Body of pancreas (tissue), 4 donors: ENCODE measurements around the gene FBXO2. TPM values are rescaled to one million over a fixed set of nuclear protein-coding genes. Genes with fewer than 3 reads are reported as not detected.

ENCODE experiments used
- ATAC-seq: fragments of 150-250 bp; one replicate; pipeline ENCODE4 v1.9.1; 2016
- DNase-seq, 4 donors: peaks; one replicate each; pipeline ENCODE4 v3.0.0-alpha.2; 2019
- H3K27ac ChIP-seq, 4 donors: fragments of 200-600 bp; sonication (generic); 1 replicate in 3 of 4; 2 replicates in 1 of 4; pipeline versions ENCODE4 v1.5.1 to v1.6.1; 2016 to 2019; ENCODE audit warnings: mild to moderate bottlenecking in 1 of 4, mixed read lengths in 1 of 4, moderate library complexity in 1 of 4
- H3K27me3 ChIP-seq, 2 donors: fragments of 200-600 bp; sonication (generic); one replicate each; pipeline ENCODE4 v1.6.0; 2016; ENCODE audit warnings: mild to moderate bottlenecking in 1 of 2
- H3K36me3 ChIP-seq, 2 donors: fragments of 200-600 bp; sonication (generic); replicated peaks in 1 of 2; 2 replicates each; pipeline ENCODE4 v1.5.1; 2016; ENCODE audit warnings: low read depth in 2 of 2; ENCODE audit not compliant: insufficient read depth in 1 of 2
- H3K4me1 ChIP-seq: fragments of 200-600 bp; sonication (generic); one replicate; pipeline ENCODE4 v1.6.0; 2016
- H3K4me3 ChIP-seq, 2 donors: fragments of 200-600 bp; sonication (generic); 1 replicate in 1 of 2; 2 replicates in 1 of 2; pipeline ENCODE4 v1.5.1; 2016 to 2019
- H3K9me3 ChIP-seq, 3 donors: fragments of 200-600 bp; sonication (generic); 1 replicate in 2 of 3; 2 replicates in 1 of 3; pipeline ENCODE4 v1.5.1; 2016
- CTCF ChIP-seq, 7 experiments: fragments of 450-650 bp in 4 of 7; fragments of 200-600 bp in 3 of 7; sonication (generic) in 3 of 7; IDR thresholded peaks; one replicate each; pipeline ENCODE4 v1.5.1; 2016 to 2019; ENCODE audit warnings: antibody characterized with exemption in 7 of 7
- POLR2A ChIP-seq, 3 donors: fragments of 450-650 bp; IDR thresholded peaks; one replicate each; pipeline ENCODE4 v1.6.1; 2016; ENCODE audit warnings: antibody characterized with exemption in 3 of 3, mild to moderate bottlenecking in 2 of 3
- WGBS, 2 donors: methylation state at CpG; one replicate each; pipeline ENCODE4 v1.1.5; 2017; 5-methylcytosine and 5-hydroxymethylcytosine counted together
- intact Hi-C: fragments of 100-400 bp; cut with DNase I; formaldehyde crosslinking; loops from one replicate; pipeline ENCODE4 v1.15.1; 2023
- total RNA-seq, 2 donors: library from RNA; depleted of rRNA; stranded (reverse); fragments of >200 nt; gene quantifications; one replicate each; pipeline ENCODE4 v1.1.0, GENCODE V29; 2016

FBXO2 gene
- total RNA-seq, 2 donors from 2014 or later: 57.4 to 87.4 TPM

DNA sequence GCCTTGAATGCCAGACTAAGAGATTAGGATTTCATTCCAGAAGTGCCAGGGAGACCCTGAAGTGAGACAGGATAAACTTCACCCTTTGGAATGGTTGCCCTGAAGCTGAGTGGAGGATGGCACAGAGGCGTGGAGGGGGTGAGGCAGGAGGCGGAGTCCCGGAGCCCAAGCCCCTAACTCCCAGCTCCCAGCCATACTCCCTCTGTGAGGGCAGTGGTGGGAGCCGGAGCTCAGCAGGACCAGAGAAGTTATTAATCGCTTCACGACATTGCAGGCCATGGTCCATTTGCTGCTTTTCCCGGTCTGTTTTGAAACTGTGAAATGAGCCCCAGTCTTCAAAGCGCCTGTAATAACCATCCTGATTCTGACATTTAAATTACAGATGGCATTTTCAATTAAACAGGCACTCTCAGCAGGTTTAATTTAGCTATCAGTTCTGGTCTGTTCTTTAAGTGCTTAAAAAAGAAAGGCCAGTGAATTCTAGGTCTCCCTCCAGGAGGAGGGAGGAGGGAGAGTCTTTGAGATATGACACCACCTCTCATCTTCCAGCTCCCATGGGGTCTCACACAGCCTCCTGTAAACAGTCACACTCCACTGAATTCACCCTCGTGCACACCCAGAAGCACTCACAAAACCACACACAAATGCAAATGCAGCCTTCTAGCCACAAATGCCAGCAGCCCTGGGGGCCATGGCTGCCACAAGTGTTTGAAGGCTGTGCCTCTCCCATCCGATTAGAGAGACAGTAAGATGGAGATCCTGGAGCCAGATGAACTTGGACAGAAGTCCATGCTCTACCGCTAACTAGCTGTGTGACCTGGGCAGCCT lies 19.6 kb downstream of the FBXO2 start:
- intact Hi-C loops: loop anchor here (10.0 kb wide), 1 partner anchor 600 kb away; no protein-coding TSS in a partner anchor
- H3K27ac ChIP-seq: no peak overlapping the region
- no peaks in the 10 kb centered on the region for H3K36me3 ChIP-seq
- DNase-seq: no peak
- H3K9me3 ChIP-seq: no peaks in the 10 kb centered on the region
- H3K4me3 ChIP-seq: no peak overlapping the region
- WGBS, 2 donors: 53 to 65% methylated on average over 8 to 11 of the region's 11 CpGs
- H3K27me3 ChIP-seq: no peaks in the 10 kb centered on the region
- no peak for ATAC-seq
- no peaks in the 10 kb centered on the region for H3K4me1 ChIP-seq
- TF ChIP-seq POLR2A (IDR thresholded peaks at IDR 0.05) (no peak), CTCF (IDR thresholded peaks at IDR 0.05) (no peak)

DNA sequence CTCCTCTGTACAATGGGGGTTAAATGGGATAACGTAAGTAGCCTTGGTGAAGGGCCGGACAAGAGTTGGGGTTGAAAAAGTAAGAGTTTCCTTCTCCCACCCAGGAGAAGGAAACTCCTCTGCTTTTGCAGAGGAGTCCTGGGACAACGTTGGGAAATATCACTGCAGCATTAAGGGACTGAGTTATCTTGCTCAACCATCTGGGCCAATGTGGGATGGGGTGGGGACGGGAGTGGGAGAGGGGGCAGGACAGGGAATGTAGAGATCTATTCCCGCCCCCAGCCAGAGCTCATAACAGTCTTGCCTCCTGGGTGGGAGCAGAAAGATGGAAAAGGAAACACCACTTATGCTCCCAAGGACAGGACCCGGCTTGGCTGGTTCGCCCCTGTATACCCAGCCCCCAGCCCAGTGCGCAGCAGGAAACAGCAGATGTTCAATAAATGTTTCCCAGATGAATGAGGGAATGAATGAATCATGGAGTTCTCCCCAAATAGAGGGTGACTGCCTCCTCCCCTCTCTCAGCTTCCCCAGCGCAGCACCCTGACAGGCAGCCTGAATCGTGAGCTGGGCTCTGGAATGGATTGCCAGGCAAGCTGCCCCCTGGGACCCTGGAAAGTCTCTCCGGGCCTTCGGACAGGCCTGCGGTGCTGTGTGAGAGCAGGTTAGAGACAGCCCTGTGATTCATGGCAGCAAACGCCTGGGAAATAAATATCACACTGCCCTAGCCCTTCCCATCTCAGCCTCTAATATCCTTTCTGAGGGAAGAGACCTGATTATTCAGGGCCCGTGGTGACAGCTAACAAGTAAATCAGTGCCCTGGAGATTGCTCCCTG lies 24.8 kb downstream of the FBXO2 start:
- no peak for DNase-seq
- intact Hi-C loops: loop anchor here (10.0 kb wide), 1 partner anchor 595 kb away; no protein-coding TSS in a partner anchor
- ATAC-seq: no peak
- Histone ChIP-seq H3K27ac (no peak overlapping the region), H3K4me3 (no peak overlapping the region), H3K36me3 (no peaks in the 10 kb centered on the region), H3K27me3 (no peaks in the 10 kb centered on the region), H3K9me3 (no peaks in the 10 kb centered on the region), H3K4me1 (no peaks in the 10 kb centered on the region)
- no peak for TF ChIP-seq CTCF (IDR thresholded peaks at IDR 0.05)
- TF ChIP-seq POLR2A (IDR thresholded peaks at IDR 0.05): no peak
- 28 to 31% methylated on average over 11 to 15 of the region's 15 CpGs for WGBS, 2 donors

DNA sequence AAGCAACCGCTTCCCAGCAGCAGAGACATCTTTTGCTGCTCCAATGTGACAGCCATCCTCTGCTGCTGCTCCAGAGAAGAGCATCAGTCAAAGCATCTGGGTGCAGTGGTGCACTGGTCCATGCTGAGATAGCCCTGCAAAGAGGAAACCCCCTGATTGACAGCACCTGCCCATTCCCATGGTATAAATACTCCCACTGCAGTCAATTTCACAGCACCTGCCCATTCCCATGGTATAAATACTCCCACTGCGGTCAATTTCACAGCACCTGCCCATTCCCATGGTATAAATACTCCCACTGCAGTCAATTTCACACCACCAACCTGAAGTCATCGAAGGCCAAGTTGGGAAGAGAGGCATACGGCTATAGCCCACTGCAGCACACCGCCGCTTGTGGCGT lies 25.5 kb downstream of the FBXO2 start:
- DNase-seq (no peak), ATAC-seq (no peak)
- Histone ChIP-seq H3K27ac (no peak overlapping the region), H3K9me3 (no peaks in the 10 kb centered on the region), H3K36me3 (no peaks in the 10 kb centered on the region), H3K27me3 (no peaks in the 10 kb centered on the region), H3K4me3 (no peak overlapping the region), H3K4me1 (no peaks in the 10 kb centered on the region)
- no peak for TF ChIP-seq CTCF (IDR thresholded peaks at IDR 0.05)
- no peak for TF ChIP-seq POLR2A (IDR thresholded peaks at IDR 0.05)
- intact Hi-C loops: no loop called here
- 83 to 86% methylated on average over 7 of the region's 7 CpGs for WGBS, 2 donors

DNA sequence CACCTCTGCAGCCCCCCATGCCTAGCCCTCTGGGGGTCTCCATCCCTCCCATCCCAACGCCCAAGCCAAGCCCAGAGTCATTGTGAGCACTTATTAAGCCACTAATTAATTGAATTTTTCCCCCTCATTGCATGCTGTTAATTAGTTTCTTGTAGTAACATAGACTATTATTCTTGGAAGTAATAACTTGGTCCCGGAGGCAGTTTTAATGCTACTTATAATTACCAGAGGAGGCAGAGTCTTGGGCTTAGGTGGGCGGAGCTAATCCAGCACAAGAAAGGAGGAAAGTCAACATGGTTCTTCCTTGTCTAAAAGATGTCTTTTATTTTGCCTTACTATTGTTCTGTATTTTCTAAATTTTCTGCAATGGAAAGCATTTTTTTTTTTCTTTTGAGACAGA lies 27.7 kb downstream of the FBXO2 start:
- ATAC-seq: no peak
- Histone ChIP-seq H3K4me1 (no peaks in the 10 kb centered on the region), H3K27ac (no peak overlapping the region), H3K9me3 (no peaks in the 10 kb centered on the region), H3K36me3 (no peaks in the 10 kb centered on the region), H3K27me3 (no peaks in the 10 kb centered on the region), H3K4me3 (no peak overlapping the region)
- intact Hi-C loops: no loop called here
- WGBS, 2 donors: 35 to 66% methylated on average over 3 of the region's 3 CpGs
- no peak for DNase-seq
- TF ChIP-seq POLR2A (IDR thresholded peaks at IDR 0.05) (no peak), CTCF (IDR thresholded peaks at IDR 0.05) (no peak)
